Tibial artery (tissue), 4 donors: Measurements from ENCODE around the gene CFAP100.
A peak's percentile ranks its signal among the peaks of the same experiment; 100 is the strongest.

Experiments
- DNase-seq, 2 donors: peaks; one replicate each; pipeline ENCODE4 v3.0.0-alpha.2; 2019
- H3K27ac ChIP-seq, 2 donors: fragments of 200-600 bp; sonication (generic) in 1 of 2; 1 replicate in 1 of 2; 2 replicates in 1 of 2; pipeline ENCODE4 v1.5.1; 2018 to 2019; ENCODE audit warnings: mild to moderate bottlenecking in 1 of 2
- H3K27me3 ChIP-seq, 2 donors: fragments of 200-600 bp; sonication (generic) in 1 of 2; one replicate each; pipeline versions ENCODE4 v1.5.1 to v1.6.0; 2016 to 2019
- H3K36me3 ChIP-seq, 3 donors: fragments of 200-600 bp; sonication (generic) in 2 of 3; one replicate each; pipeline ENCODE4 v1.5.1; 2016 to 2019; ENCODE audit warnings: mild to moderate bottlenecking in 2 of 3
- H3K4me1 ChIP-seq, 4 donors: fragments of 200-600 bp; sonication (generic) in 2 of 4; 1 replicate in 3 of 4; 2 replicates in 1 of 4; pipeline ENCODE4 v1.5.1; 2016 to 2019
- H3K4me3 ChIP-seq, 2 donors: fragments of 200-600 bp; sonication (generic) in 1 of 2; 1 replicate in 1 of 2; 2 replicates in 1 of 2; pipeline ENCODE4 v1.5.1; 2018 to 2019; ENCODE audit warnings: mild to moderate bottlenecking in 2 of 2
- H3K9me3 ChIP-seq, 3 donors: fragments of 200-600 bp; sonication (generic) in 1 of 3; one replicate each; pipeline ENCODE4 v1.5.1; 2016 to 2019
- intact Hi-C: fragments of 100-400 bp; cut with DNase I; formaldehyde crosslinking; loops from one replicate; pipeline ENCODE4 v1.15.0; 2023; ENCODE audit warnings: low total_unique reads
- TF ChIP-seq, protein P1 (sequence below), 2 experiments: fragments of 200-600 bp in 1 of 2; fragments of 450-650 bp in 1 of 2; IDR thresholded peaks; one replicate each; pipeline ENCODE4 v1.5.1; 2017 to 2019; ENCODE audit warnings: antibody characterized with exemption in 2 of 2, mild to moderate bottlenecking in 1 of 2, moderate library complexity in 1 of 2

Gene CFAP100

DNA sequence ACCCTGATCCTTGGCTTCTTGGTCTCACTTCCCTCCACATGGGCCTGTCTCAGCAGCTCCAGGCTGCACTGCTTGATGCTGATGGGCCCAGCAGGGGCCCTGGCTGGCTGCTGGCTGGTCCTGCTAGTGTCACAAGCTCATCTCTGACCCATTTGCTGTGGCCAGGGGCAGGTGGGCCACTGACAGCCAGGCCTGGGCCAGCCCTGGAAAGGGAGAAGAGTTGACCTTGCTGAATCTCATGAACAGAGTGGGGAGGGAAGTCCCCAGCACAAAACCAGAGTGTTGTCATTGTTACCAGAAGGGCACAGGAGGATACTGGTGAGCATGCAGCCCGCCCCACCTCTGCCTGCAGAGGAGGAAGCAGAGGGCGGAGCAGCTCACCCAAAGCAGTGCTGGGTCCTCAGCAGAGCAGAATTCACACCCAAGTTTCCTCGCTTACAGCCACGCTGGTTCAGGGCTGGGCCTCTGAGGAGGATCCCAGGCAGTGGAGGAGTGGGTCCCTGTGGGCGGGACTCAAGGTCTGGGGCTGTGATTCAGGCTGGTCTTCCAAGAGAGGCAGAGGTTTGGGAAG lies 29.9 kb upstream of the CFAP100 start:
- Histone ChIP-seq H3K27ac (no peak overlapping the region), H3K4me3 (no peak overlapping the region), H3K9me3 (no peaks in the 10 kb centered on the region), H3K4me1 (no peaks in the 10 kb centered on the region), H3K36me3 (no peaks in the 10 kb centered on the region), H3K27me3 (peaks cover 0 to 6% of the 10 kb centered on the region in 2 donors)
- DNase-seq = peak in 1 of 2 donors; percentile 53
- TF ChIP-seq, protein P1, sequence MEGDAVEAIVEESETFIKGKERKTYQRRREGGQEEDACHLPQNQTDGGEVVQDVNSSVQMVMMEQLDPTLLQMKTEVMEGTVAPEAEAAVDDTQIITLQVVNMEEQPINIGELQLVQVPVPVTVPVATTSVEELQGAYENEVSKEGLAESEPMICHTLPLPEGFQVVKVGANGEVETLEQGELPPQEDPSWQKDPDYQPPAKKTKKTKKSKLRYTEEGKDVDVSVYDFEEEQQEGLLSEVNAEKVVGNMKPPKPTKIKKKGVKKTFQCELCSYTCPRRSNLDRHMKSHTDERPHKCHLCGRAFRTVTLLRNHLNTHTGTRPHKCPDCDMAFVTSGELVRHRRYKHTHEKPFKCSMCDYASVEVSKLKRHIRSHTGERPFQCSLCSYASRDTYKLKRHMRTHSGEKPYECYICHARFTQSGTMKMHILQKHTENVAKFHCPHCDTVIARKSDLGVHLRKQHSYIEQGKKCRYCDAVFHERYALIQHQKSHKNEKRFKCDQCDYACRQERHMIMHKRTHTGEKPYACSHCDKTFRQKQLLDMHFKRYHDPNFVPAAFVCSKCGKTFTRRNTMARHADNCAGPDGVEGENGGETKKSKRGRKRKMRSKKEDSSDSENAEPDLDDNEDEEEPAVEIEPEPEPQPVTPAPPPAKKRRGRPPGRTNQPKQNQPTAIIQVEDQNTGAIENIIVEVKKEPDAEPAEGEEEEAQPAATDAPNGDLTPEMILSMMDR (IDR thresholded peaks at IDR 0.05) = no peak
- intact Hi-C loops = no loop called here

DNA sequence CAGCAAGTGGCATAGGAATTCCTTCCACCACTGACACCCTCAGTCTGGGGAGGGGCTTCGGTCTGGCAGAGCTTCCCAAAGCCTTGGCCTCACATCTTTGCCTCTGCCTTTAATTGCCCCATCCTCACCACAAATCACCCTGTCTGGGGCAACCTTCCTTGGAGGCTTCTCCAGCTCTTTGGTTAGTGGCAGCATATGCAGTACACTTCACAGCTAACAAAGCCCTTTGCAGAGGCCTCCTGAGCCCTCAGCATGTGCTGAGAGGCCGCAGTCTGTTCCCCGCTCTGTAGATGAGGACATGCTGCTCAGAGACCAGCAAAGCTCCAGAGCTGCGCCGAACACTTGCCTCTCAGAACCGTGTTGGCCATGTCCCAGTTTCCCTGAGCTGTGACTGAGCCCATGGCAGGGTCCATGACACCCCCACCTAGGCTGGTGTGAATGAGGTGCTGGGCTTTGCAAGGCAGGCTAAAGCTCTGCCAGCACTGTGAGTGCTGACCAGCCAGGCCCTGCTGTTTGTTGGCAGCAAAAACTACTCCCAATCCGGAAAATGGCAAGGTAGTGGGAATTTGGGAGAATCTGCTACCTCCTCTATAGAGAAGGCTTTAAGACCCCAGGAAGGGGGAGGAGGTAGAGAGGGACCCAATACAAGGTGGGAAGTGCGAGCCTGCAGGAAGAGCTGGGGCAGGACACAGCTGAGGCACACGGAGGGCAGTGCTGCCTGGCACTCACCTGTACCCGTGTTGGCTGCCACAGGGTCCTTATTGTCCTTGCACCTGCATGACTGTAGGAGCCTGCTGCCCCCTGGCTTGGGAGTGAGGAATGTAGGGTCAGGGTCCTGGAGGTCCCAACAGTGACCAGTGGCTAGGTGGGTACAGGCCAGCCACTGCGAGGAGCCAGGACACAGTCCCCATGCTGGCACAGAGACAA lies 29.1 kb upstream of the CFAP100 start:
- Histone ChIP-seq H3K9me3 (no peaks in the 10 kb centered on the region), H3K4me3 (no peak overlapping the region), H3K4me1 (no peaks in the 10 kb centered on the region), H3K27me3 (peaks cover 0 to 2% of the 10 kb centered on the region in 2 donors), H3K27ac (no peak overlapping the region), H3K36me3 (no peaks in the 10 kb centered on the region)
- DNase-seq = peak in 1 of 2 donors; percentile 50
- TF ChIP-seq, protein P1 (IDR thresholded peaks at IDR 0.05) = no peak
- intact Hi-C loops = no loop called here

DNA sequence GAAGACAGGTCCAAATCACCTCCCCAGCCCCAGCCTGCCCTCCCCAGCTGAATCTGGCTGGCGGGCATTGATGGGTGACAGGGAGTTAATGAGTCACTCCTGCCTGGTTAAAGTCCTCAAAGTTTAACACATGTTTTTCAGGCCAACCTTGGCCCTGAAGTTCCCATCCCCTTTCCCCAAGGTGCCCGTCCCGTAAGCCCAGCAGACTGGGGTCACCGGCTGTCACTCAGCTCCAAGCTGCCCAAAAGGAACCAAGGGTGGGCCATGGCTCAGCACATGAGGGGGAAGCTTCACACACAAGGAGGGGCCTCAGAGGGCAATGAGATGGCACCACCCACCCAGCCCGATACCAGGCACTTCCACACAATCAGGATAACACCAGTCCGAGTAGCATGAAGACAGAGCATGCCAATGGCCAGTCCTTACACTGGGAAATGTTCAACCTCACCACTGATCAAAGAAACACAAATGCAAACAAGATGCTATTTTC lies 27.3 kb upstream of the CFAP100 start:
- TF ChIP-seq, protein P1 (IDR thresholded peaks at IDR 0.05) = no peak
- Histone ChIP-seq H3K27ac (no peak overlapping the region), H3K27me3 (no peaks in the 10 kb centered on the region), H3K9me3 (no peaks in the 10 kb centered on the region), H3K4me1 (no peaks in the 10 kb centered on the region), H3K36me3 (no peaks in the 10 kb centered on the region), H3K4me3 (no peak overlapping the region)
- intact Hi-C loops = no loop called here
- peak in 1 of 2 donors; percentile 51 for DNase-seq

DNA sequence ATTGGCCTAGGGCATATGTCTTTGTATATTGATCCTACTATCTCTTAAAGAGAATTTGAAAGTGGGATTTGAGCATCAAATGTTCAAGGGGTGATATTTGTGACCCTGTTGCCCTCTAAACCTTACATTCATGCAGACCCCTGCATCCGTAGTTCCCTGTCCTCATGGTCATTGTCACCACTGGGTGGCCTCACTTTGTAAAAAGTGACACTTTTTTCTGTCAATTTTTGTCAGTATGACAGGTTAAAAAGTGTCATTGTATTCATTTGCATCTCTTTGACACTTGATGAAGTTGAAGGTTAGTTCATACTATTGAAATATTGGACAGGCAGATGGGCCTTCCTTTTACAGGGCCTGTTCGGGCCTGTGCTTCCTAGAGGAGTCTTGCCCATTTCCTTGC lies 25.2 kb upstream of the CFAP100 start:
- Histone ChIP-seq H3K9me3 (no peaks in the 10 kb centered on the region), H3K36me3 (no peaks in the 10 kb centered on the region), H3K27ac (no peak overlapping the region), H3K27me3 (no peaks in the 10 kb centered on the region), H3K4me3 (no peak overlapping the region), H3K4me1 (no peaks in the 10 kb centered on the region)
- TF ChIP-seq, protein P1 (IDR thresholded peaks at IDR 0.05) = no peak
- DNase-seq = peak in 1 of 2 donors; percentile 15
- intact Hi-C loops = no loop called here

DNA sequence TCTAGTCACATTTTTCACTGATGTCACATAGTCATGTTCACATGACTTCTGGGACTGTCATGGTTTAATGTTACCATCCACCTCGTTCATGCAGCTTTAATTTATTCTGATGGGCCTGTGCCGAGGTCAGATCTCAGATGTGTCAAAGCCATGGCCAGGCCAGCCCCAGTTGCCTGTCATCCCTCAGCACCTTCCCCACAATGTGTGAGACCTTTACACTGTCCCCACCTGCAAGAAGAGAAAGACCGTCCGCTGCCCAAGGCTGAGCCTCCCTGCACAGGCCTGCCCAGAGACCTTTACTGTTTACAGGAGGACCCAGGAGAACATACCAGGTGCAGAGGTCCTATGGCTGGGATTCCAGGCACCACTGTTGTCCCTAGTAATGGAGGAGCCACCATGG lies 24.7 kb upstream of the CFAP100 start:
- no peak overlapping the region for H3K27ac ChIP-seq
- H3K36me3 ChIP-seq = no peaks in the 10 kb centered on the region
- H3K9me3 ChIP-seq = no peaks in the 10 kb centered on the region
- TF ChIP-seq, protein P1 (IDR thresholded peaks at IDR 0.05) = no peak
- DNase-seq = peak in 1 of 2 donors; percentile 43
- no peaks in the 10 kb centered on the region for H3K4me1 ChIP-seq
- no peak overlapping the region for H3K4me3 ChIP-seq
- intact Hi-C loops = loop anchor here (10.0 kb wide), 1 partner anchor 445 kb away; no protein-coding TSS in a partner anchor
- H3K27me3 ChIP-seq = no peaks in the 10 kb centered on the region
